Mesendoderm (in vitro differentiated cells): ENCODE data around the gene WASF1.

Experiments used
- DNase-seq: peaks from one replicate; pipeline ENCODE4 v3.0.0; 2013
- H2AK5ac ChIP-seq: 2 replicates; pipeline ENCODE4 v1.6.1; 2013; ENCODE audit warnings: low read length, inconsistent platforms
- H2BK120ac ChIP-seq: 2 replicates; pipeline ENCODE4 v1.6.1; 2013; ENCODE audit warnings: low read depth, mild to moderate bottlenecking, low read length, moderate library complexity, mixed read lengths
- H2BK15ac ChIP-seq: replicated peaks from 2 replicates; pipeline ENCODE4 v1.6.1; 2013; ENCODE audit warnings: low read depth, mild to moderate bottlenecking, moderate library complexity
- H2BK5ac ChIP-seq: 2 replicates; pipeline ENCODE4 v1.6.1; 2013; ENCODE audit warnings: low read length, inconsistent platforms
- H3K18ac ChIP-seq: 2 replicates; pipeline ENCODE4 v1.6.1; 2013; ENCODE audit warnings: mild to moderate bottlenecking, low read length, mixed read lengths
- H3K23ac ChIP-seq: one replicate; pipeline ENCODE4 v1.6.1; 2013; ENCODE audit warnings: low read length
- H3K27ac ChIP-seq: 2 replicates; pipeline ENCODE4 v1.5.1; 2013; ENCODE audit warnings: low read depth, mild to moderate bottlenecking, inconsistent platforms, low read length, moderate library complexity
- H3K27me3 ChIP-seq: 2 replicates; pipeline ENCODE4 v1.6.1; 2013; ENCODE audit warnings: low read length, control low read depth, mild to moderate bottlenecking, inconsistent platforms; ENCODE audit not compliant: insufficient read depth, poor library complexity
- H3K36me3 ChIP-seq: 2 replicates; pipeline ENCODE4 v1.6.1; 2013; ENCODE audit warnings: low read length, inconsistent platforms; ENCODE audit not compliant: control insufficient read depth, insufficient read depth
- H3K4ac ChIP-seq: one replicate; pipeline ENCODE4 v1.6.1; 2013; ENCODE audit warnings: low read depth, mild to moderate bottlenecking, low read length, moderate library complexity
- H3K4me1 ChIP-seq: 2 replicates; pipeline ENCODE4 v1.6.1; 2013; ENCODE audit warnings: low read depth, low read length, inconsistent platforms; ENCODE audit not compliant: control insufficient read depth
- H3K4me2 ChIP-seq: 2 replicates; pipeline ENCODE4 v1.6.1; 2013; ENCODE audit warnings: low read length
- H3K4me3 ChIP-seq: 2 replicates; pipeline ENCODE4 v1.5.1; 2013; ENCODE audit warnings: mild to moderate bottlenecking, low read length
- H3K56ac ChIP-seq: one replicate; pipeline ENCODE4 v1.6.1; 2013; ENCODE audit warnings: low read length
- H3K79me1 ChIP-seq: 2 replicates; pipeline ENCODE4 v1.6.1; 2013; ENCODE audit warnings: low read length, inconsistent platforms
- H3K79me2 ChIP-seq: 2 replicates; pipeline ENCODE4 v1.6.1; 2013; ENCODE audit warnings: mild to moderate bottlenecking, low read length; ENCODE audit not compliant: control insufficient read depth, insufficient read depth
- H3K9ac ChIP-seq: 2 replicates; pipeline ENCODE4 v1.6.1; 2013; ENCODE audit warnings: low read length, inconsistent platforms
- H4K5ac ChIP-seq: one replicate; pipeline ENCODE4 v1.6.1; 2013; ENCODE audit warnings: low read length
- H4K8ac ChIP-seq: one replicate; pipeline ENCODE4 v1.6.1; 2013; ENCODE audit warnings: low read depth, mild to moderate bottlenecking, control low read depth, low read length, moderate library complexity
- WGBS: extraction: QIAGEN DNeasy Blood & Tissue Kit; methylation state at CpG from one replicate; pipeline ENCODE4 v1.1.7; 2013; ENCODE audit warnings: low lambda C conversion rate, missing lambda C conversion rate; ENCODE audit not compliant: insufficient coverage; ENCODE audit errors: extremely low coverage; 5-methylcytosine and 5-hydroxymethylcytosine counted together

Gene WASF1

DNA sequence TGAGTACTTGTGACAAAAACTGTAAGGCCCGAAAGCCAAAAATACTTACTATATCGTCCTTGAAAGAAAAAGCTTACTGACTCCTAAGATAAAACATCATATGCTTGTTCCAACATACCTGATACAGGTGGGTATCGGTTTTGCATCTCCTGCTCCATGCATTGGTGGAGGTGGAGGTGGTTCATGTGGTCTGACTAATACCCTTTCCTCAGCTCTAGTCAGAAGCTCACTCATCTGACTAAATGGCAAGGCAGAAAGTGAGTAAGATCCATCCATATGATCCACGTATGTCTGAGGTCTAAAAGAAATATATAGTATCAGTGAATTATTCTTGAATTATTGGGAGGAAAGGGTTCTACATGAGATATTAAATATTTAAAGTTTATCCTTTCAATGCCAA, 76.2 kb downstream of the WASF1 start:
- H3K4me1 ChIP-seq: peaks cover 2% of the 10 kb centered on the region
- no peak overlapping the region for H3K9ac ChIP-seq
- no peak overlapping the region for H3K18ac ChIP-seq
- no peaks in the 10 kb centered on the region for H3K27me3 ChIP-seq
- H2BK5ac ChIP-seq: no peak overlapping the region
- WGBS: no CpG with 5 or more reads among the region's 4 CpGs
- no peaks in the 10 kb centered on the region for H3K79me2 ChIP-seq
- H3K4me3 ChIP-seq: no peak overlapping the region
- no peak overlapping the region for H3K4me2 ChIP-seq
- H2AK5ac ChIP-seq: no peak overlapping the region
- no peak overlapping the region for H4K5ac ChIP-seq
- H2BK15ac ChIP-seq: no peak overlapping the region
- H3K56ac ChIP-seq: no peak overlapping the region
- H4K8ac ChIP-seq: no peak overlapping the region
- H3K27ac ChIP-seq: no peak overlapping the region
- H3K4ac ChIP-seq: no peak overlapping the region
- no peak overlapping the region for H3K23ac ChIP-seq
- peaks cover 2% of the 10 kb centered on the region for H3K36me3 ChIP-seq
- no peaks in the 10 kb centered on the region for H3K79me1 ChIP-seq
- no peak for DNase-seq
- no peak overlapping the region for H2BK120ac ChIP-seq

DNA sequence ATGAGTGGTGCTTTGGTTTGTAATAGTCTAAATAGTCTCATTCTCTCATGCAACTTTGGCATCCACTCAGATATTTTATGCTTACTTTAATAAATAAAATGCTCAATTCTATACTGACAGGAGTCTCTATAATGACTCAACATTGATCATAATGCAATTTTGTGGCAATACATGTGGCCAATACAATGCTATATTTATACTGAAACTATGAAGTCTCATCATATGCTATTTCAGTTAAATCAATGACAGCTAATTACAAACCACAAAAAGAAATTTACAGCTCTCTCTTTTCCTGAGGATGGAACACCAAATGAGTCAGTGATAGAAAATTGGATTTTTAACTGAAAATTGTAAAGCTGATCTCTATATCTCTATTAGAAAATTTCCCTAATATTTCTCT, 77.1 kb downstream of the WASF1 start:
- Histone ChIP-seq H3K23ac (no peak overlapping the region), H3K79me2 (no peaks in the 10 kb centered on the region), H4K8ac (no peak overlapping the region), H4K5ac (no peak overlapping the region), H2BK120ac (no peak overlapping the region), H3K4ac (no peak overlapping the region), H3K4me1 (peaks cover 2% of the 10 kb centered on the region), H3K56ac (no peak overlapping the region), H3K9ac (no peak overlapping the region), H2AK5ac (no peak overlapping the region), H3K36me3 (peaks cover 2% of the 10 kb centered on the region), H3K27ac (no peak overlapping the region), H3K4me3 (no peak overlapping the region), H3K79me1 (no peaks in the 10 kb centered on the region), H2BK5ac (no peak overlapping the region), H3K18ac (no peak overlapping the region), H3K27me3 (no peaks in the 10 kb centered on the region), H3K4me2 (no peak overlapping the region), H2BK15ac (no peak overlapping the region)
- DNase-seq: no peak

DNA sequence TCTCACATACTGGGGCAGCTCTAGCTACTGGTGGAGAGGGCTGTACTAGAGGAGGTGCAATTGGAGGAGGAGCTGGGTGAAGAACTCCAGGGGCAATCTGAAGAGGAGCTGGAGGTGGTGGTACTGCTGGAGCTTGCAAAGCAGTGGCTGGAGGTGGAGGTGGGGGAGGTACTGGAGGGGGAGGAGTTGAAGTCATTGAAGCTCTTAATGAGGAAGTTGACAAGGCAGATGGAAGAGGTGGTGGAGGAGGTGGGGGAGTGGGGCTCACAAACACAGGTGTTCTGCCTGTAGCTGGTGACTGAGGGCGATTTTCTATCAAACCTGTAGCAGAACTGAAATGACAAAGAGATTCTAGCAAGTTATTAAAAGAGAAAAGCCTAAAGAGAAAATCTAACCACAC, 77.6 kb downstream of the WASF1 start:
- Histone ChIP-seq H3K18ac (no peak overlapping the region), H2AK5ac (no peak overlapping the region), H3K79me1 (no peaks in the 10 kb centered on the region), H4K5ac (no peak overlapping the region), H3K79me2 (no peaks in the 10 kb centered on the region), H3K4me3 (no peak overlapping the region), H3K36me3 (peaks cover 2% of the 10 kb centered on the region), H4K8ac (no peak overlapping the region), H3K4me1 (peaks cover 2% of the 10 kb centered on the region), H3K23ac (no peak overlapping the region), H2BK15ac (no peak overlapping the region), H3K9ac (no peak overlapping the region), H3K27me3 (no peaks in the 10 kb centered on the region), H2BK120ac (no peak overlapping the region), H3K4ac (no peak overlapping the region), H3K4me2 (no peak overlapping the region), H3K56ac (no peak overlapping the region), H2BK5ac (no peak overlapping the region), H3K27ac (no peak overlapping the region)
- no CpG with 5 or more reads among the region's 1 CpG for WGBS
- DNase-seq: no peak

DNA sequence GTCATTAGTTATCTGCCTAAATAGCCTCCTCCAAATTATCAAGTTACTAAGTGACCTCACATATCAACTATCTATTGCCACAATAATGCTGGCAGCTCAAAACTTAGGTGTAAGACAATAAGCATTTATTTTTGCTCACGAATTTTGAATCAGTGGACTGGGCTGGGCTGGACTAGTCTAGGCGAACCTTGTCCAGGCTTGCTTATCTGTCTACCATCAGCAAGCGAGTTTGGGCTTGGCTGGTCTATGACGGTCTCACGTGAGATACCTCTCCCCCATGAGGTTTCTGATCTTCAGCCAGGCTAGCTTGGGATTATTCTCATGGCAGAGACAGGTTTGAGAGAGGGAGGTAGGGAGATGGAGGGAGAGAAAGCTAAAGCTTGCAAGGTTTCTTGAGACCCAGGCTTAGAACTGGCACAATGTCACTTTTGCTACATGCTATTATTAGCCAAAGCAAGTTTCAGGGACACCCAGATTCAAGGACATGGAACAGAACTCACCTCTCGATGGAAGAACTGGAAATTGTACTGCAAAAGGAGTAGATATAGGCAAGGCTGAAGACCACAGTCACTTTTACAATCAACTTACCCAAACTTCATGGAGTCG, 80.9 kb downstream of the WASF1 start:
- Histone ChIP-seq H3K9ac (no peak overlapping the region), H4K8ac (no peak overlapping the region), H3K27ac (no peak overlapping the region), H3K18ac (no peak overlapping the region), H2BK5ac (no peak overlapping the region), H2BK15ac (no peak overlapping the region), H3K56ac (no peak overlapping the region), H3K4me1 (peaks cover 2% of the 10 kb centered on the region), H3K36me3 (peaks cover 2% of the 10 kb centered on the region), H3K27me3 (no peaks in the 10 kb centered on the region), H3K4ac (no peak overlapping the region), H2BK120ac (no peak overlapping the region), H3K79me1 (no peaks in the 10 kb centered on the region), H4K5ac (no peak overlapping the region), H3K23ac (no peak overlapping the region), H3K4me2 (no peak overlapping the region), H2AK5ac (no peak overlapping the region), H3K4me3 (no peak overlapping the region), H3K79me2 (no peaks in the 10 kb centered on the region)
- no peak for DNase-seq
- WGBS: no CpG with 5 or more reads among the region's 7 CpGs

DNA sequence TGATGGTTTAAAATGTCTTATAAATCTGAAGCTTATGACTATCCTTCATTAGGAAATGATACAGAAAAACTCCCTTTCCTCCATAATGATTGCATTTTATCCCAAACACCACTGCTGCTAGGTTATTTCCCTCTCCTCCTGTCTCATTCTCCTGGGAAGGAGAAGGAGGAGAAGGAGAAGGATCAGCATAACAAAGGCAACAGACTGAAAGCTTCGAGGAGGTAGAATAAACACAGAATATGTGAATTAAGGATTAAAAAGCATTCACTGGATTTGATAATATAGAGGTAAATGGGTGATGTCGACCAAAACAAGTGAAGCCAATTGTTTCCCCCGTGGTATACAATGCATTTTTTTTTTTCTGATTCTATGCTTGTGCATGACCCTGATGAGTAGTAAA, 82.0 kb downstream of the WASF1 start:
- DNase-seq: no peak
- Histone ChIP-seq H4K8ac (no peak overlapping the region), H3K23ac (no peak overlapping the region), H3K9ac (no peak overlapping the region), H3K79me2 (no peaks in the 10 kb centered on the region), H3K27me3 (no peaks in the 10 kb centered on the region), H2BK5ac (no peak overlapping the region), H2BK15ac (no peak overlapping the region), H3K4me3 (no peak overlapping the region), H3K27ac (no peak overlapping the region), H4K5ac (no peak overlapping the region), H2AK5ac (no peak overlapping the region), H3K4me1 (peaks cover 2% of the 10 kb centered on the region), H3K36me3 (no peaks in the 10 kb centered on the region), H3K56ac (no peak overlapping the region), H3K4me2 (no peak overlapping the region), H2BK120ac (no peak overlapping the region), H3K79me1 (no peaks in the 10 kb centered on the region), H3K18ac (no peak overlapping the region), H3K4ac (no peak overlapping the region)
- no CpG with 5 or more reads among the region's 3 CpGs for WGBS

DNA sequence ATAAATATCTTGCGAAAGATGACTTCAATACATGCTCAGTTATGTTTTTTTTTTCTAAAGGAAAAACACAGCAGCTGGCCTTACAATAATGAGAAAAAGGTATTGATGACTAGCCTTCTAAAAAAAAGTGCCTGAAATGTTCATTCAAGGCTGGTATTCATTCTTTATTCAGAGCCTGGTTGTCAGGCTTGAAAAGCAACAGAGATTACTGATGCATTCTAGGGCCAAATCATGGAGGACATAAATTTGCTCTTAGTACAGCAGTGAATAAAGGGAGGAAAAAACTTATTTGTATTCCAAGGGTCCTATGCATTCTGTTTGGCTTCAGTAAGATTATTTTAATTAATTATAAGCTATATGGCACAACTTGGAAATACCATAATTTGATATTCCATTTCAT, 83.5 kb downstream of the WASF1 start:
- no peak overlapping the region for H2BK15ac ChIP-seq
- no peak overlapping the region for H3K23ac ChIP-seq
- H2BK120ac ChIP-seq: no peak overlapping the region
- no peak for DNase-seq
- no peak overlapping the region for H3K4me2 ChIP-seq
- no peak overlapping the region for H3K27ac ChIP-seq
- no peak overlapping the region for H3K18ac ChIP-seq
- H3K36me3 ChIP-seq: no peaks in the 10 kb centered on the region
- no peaks in the 10 kb centered on the region for H3K27me3 ChIP-seq
- H3K56ac ChIP-seq: no peak overlapping the region
- H2AK5ac ChIP-seq: no peak overlapping the region
- H4K5ac ChIP-seq: no peak overlapping the region
- WGBS: 100% methylated on average over 1 of the region's 1 CpG
- no peak overlapping the region for H4K8ac ChIP-seq
- no peak overlapping the region for H3K9ac ChIP-seq
- no peak overlapping the region for H3K4ac ChIP-seq
- H3K79me2 ChIP-seq: no peaks in the 10 kb centered on the region
- no peak overlapping the region for H2BK5ac ChIP-seq
- H3K4me1 ChIP-seq: no peaks in the 10 kb centered on the region
- no peaks in the 10 kb centered on the region for H3K79me1 ChIP-seq
- H3K4me3 ChIP-seq: no peak overlapping the region
